Vagina (tissue), 2 donors: ENCODE data around the gene UTS2B.

ENCODE experiments used
- POLR2A ChIP-seq, 2 donors: fragments of 450-650 bp; IDR thresholded peaks; one replicate each; pipeline ENCODE4 v1.6.1; 2017; ENCODE audit warnings: antibody characterized with exemption in 2 of 2, mild to moderate bottlenecking in 2 of 2, moderate library complexity in 2 of 2
- POLR2AphosphoS5 ChIP-seq, 2 donors: sonication (generic); formaldehyde crosslinking; IDR thresholded peaks; one replicate each; pipeline ENCODE4 v1.9.0; 2017; ENCODE audit warnings: antibody characterized with exemption in 2 of 2, mild to moderate bottlenecking in 2 of 2, low read depth in 1 of 2; ENCODE audit not compliant: insufficient read depth in 1 of 2
- TF ChIP-seq, protein P1 (sequence below), 3 experiments: fragments of 450-650 bp in 2 of 3; fragments of 200-600 bp in 1 of 3; sonication (generic) in 1 of 3; IDR thresholded peaks; one replicate each; pipeline ENCODE4 v1.5.1; 2017 to 2019; ENCODE audit warnings: antibody characterized with exemption in 3 of 3, mild to moderate bottlenecking in 2 of 3, moderate library complexity in 2 of 3

- no peak for TF ChIP-seq POLR2A (IDR thresholded peaks at IDR 0.05)
- TF ChIP-seq, protein P1, sequence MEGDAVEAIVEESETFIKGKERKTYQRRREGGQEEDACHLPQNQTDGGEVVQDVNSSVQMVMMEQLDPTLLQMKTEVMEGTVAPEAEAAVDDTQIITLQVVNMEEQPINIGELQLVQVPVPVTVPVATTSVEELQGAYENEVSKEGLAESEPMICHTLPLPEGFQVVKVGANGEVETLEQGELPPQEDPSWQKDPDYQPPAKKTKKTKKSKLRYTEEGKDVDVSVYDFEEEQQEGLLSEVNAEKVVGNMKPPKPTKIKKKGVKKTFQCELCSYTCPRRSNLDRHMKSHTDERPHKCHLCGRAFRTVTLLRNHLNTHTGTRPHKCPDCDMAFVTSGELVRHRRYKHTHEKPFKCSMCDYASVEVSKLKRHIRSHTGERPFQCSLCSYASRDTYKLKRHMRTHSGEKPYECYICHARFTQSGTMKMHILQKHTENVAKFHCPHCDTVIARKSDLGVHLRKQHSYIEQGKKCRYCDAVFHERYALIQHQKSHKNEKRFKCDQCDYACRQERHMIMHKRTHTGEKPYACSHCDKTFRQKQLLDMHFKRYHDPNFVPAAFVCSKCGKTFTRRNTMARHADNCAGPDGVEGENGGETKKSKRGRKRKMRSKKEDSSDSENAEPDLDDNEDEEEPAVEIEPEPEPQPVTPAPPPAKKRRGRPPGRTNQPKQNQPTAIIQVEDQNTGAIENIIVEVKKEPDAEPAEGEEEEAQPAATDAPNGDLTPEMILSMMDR (IDR thresholded peaks at IDR 0.05) = no peak
- no peak for TF ChIP-seq POLR2AphosphoS5 (IDR thresholded peaks at IDR 0.05; ENCODE audit: insufficient read depth in 1 of 2, low read depth in 1 of 2)
Observed at GRCh38 chr3:191340966-191341365, 10.6 kb upstream of the UTS2B start.
